ENCODE data around the gene OR9A2. TPM values are rescaled to one million over a fixed set of nuclear protein-coding genes. Genes with fewer than 3 reads are reported as not detected.

Gene OR9A2
- total RNA-seq, 1 experiment from 2014 or later = not detected

GRCh38 chr7:142999793-143000192, 27.1 kb downstream of the OR9A2 start (continued):
- TF ChIP-seq ZNF425 (CRISPR knock-in tag; conservative IDR thresholded peaks at IDR 0.05) (no peak), ZNF219 (CRISPR knock-in tag; IDR thresholded peaks at IDR 0.05; ENCODE audit: borderline replicate concordance) (no peak), MXD4 (CRISPR knock-in tag; IDR thresholded peaks at IDR 0.05; ENCODE audit: borderline replicate concordance) (no peak), TEAD4 (CRISPR knock-in tag; IDR thresholded peaks at IDR 0.05) (no peak), NR2C2 (CRISPR knock-in tag; IDR thresholded peaks at IDR 0.05) (no peak), TEAD1 (CRISPR knock-in tag; IDR thresholded peaks at IDR 0.05) (no peak), ERG (CRISPR knock-in tag; IDR thresholded peaks at IDR 0.05) (no peak), NFE2L1 (CRISPR knock-in tag; IDR thresholded peaks at IDR 0.05) (no peak), ARID4B (CRISPR knock-in tag; IDR thresholded peaks at IDR 0.05; ENCODE audit: borderline replicate concordance) (no peak), CREB1 (CRISPR knock-in tag; IDR thresholded peaks at IDR 0.05) (no peak)

GRCh38 chr7:142998966-142999365, 28.0 kb downstream of the OR9A2 start:
- Mint-ChIP-seq H3K4me3 (no peak overlapping the region), H3K4me1 (peaks cover 2% of the 10 kb centered on the region), H3K27ac (no peak overlapping the region), H3K9me3 (peaks cover 20% of the 10 kb centered on the region), H3K27me3 (ENCODE audit: low read depth) (no peaks in the 10 kb centered on the region; the same call in 1 of the 2 replicates), H3K36me3 (0 out of 2 replicates have a peak, but pooled peaks cover 4% of the 10 kb centered on the region)
- ChIA-PET CTCF (interaction anchor here (1.4 to 1.5 kb wide), 3 partner anchors 118 to 216 kb away, joined by 4 to 6 read pairs (median 6); no protein-coding TSS in a partner anchor), POLR2A (no interaction called here)
- DNase-seq (ENCODE audit: low spot score) (no peak), ATAC-seq (no peak)
- TF ChIP-seq OVOL2 (CRISPR knock-in tag; IDR thresholded peaks at IDR 0.05; ENCODE audit: borderline replicate concordance) (no peak), NR3C1 (CRISPR knock-in tag; conservative IDR thresholded peaks at IDR 0.05; ENCODE audit: low read depth) (no peak), ERG (CRISPR knock-in tag; IDR thresholded peaks at IDR 0.05) (no peak), ARID4B (CRISPR knock-in tag; IDR thresholded peaks at IDR 0.05; ENCODE audit: borderline replicate concordance) (no peak), E2F5 (CRISPR knock-in tag; IDR thresholded peaks at IDR 0.05) (no peak), AFF4 (CRISPR knock-in tag; IDR thresholded peaks at IDR 0.05; ENCODE audit: borderline replicate concordance) (no peak)
